Heart left ventricle (tissue), 16 donors: Measurements from ENCODE around the gene AIP. TPM values are rescaled to one million over a fixed set of nuclear protein-coding genes. Genes with fewer than 3 reads are reported as not detected.

Experiments used
- ATAC-seq, 4 donors: fragments of 200-7000 bp; cut with Tn5 transposase; one replicate each; pipeline ENCODE4 v1.9.1; 2020 to 2022; ENCODE audit warnings: moderate library complexity in 4 of 4, mild to moderate bottlenecking in 3 of 4, moderate number of reproducible peaks in 1 of 4
- DNase-seq, 5 donors: peaks; one replicate each; pipeline ENCODE4 v3.0.0-alpha.2; 2020
- H3K27ac ChIP-seq, 12 donors: fragments of 200-600 bp; sonication (generic) in 4 of 12; one replicate each; pipeline versions ENCODE4 v1.5.0 to v1.8.0; 2016 to 2022; ENCODE audit warnings: mild to moderate bottlenecking in 2 of 12
- H3K27me3 ChIP-seq, 9 donors: fragments of 200-600 bp; sonication (generic) in 2 of 9; one replicate each; pipeline versions ENCODE4 v1.5.1 to v1.8.0; 2016 to 2022; ENCODE audit warnings: mild to moderate bottlenecking in 3 of 9
- H3K36me3 ChIP-seq, 9 donors: fragments of 200-600 bp; sonication (generic) in 2 of 9; one replicate each; pipeline versions ENCODE4 v1.5.0 to v1.8.0; 2018 to 2022; ENCODE audit warnings: mild to moderate bottlenecking in 2 of 9
- H3K4me1 ChIP-seq, 12 donors: fragments of 200-600 bp; sonication (generic) in 4 of 12; one replicate each; pipeline versions ENCODE4 v1.5.0 to v1.8.0; 2016 to 2022; ENCODE audit warnings: mild to moderate bottlenecking in 3 of 12
- H3K4me3 ChIP-seq, 12 donors: fragments of 200-600 bp; sonication (generic) in 4 of 12; one replicate each; pipeline versions ENCODE4 v1.5.0 to v1.8.0; 2017 to 2022; ENCODE audit warnings: mild to moderate bottlenecking in 9 of 12, moderate library complexity in 4 of 12
- H3K9me3 ChIP-seq, 12 donors: fragments of 200-600 bp; sonication (generic) in 4 of 12; one replicate each; pipeline versions ENCODE4 v1.5.0 to v1.8.0; 2016 to 2022; ENCODE audit warnings: mild to moderate bottlenecking in 1 of 12
- POLR2A ChIP-seq, 2 donors: fragments of 450-650 bp; IDR thresholded peaks; one replicate each; pipeline ENCODE4 v1.6.1; 2017; ENCODE audit warnings: antibody characterized with exemption in 2 of 2, mild to moderate bottlenecking in 2 of 2, moderate library complexity in 2 of 2
- WGBS, 4 donors: extraction: QIAGEN DNeasy Blood & Tissue Kit in 2 of 4; methylation state at CpG; one replicate each; pipeline versions ENCODE4 v1.1.5 to v1.1.7; 2013 to 2018; 5-methylcytosine and 5-hydroxymethylcytosine counted together
- intact Hi-C, 10 donors: fragments of 100-400 bp; cut with DNase I; formaldehyde crosslinking; loops; one replicate each; pipeline versions ENCODE4 v1.11.1 to v1.14.2; 2022
- polyA plus RNA-seq, 2 donors: library from polyadenylated mRNA; stranded (reverse); fragments of 200-250 nt; gene quantifications; one replicate each; pipeline ENCODE4 v1.2.3, GENCODE V29; 2013
- total RNA-seq, 9 donors: library from RNA; depleted of rRNA in 2 of 9; stranded (reverse); fragments of >200 nt in 2 of 9; fragmentation: NEBNext Ultra II Directional in 3 of 9; extraction: Animal tissue kit (Norgen Biotek cat#: 25700) in 3 of 9; gene quantifications; one replicate each; pipeline versions ENCODE4 v1.1.0 to v1.2.4, GENCODE V29; 2016 to 2023
- TF ChIP-seq, protein P1 (sequence below), 12 donors: fragments of 200-600 bp; sonication (generic) in 4 of 12; IDR thresholded peaks; one replicate each; pipeline versions ENCODE4 v1.5.0 to v1.8.0; 2018 to 2022; ENCODE audit warnings: antibody characterized with exemption in 12 of 12, mild to moderate bottlenecking in 5 of 12
- donor health status: ischemic (EF 13 %, LVEDD 7.1; RV severe dilation, severe dysfunction).
- donor health status: healthy with polysubstance abuse.
- donor health status: DM: no; HTN: yes; CAD: no.
- donor health status: DM: no; HTN: no; CAD: no.
- donor health status: ischemic (EF 25% LVEDD 6.9; RV normal size, moderate dysfunction).
- donor health status: ischemic (EF 25% LVEDD 5.7; RV mildly dilated, moderate dysfunction).
- donor health status: healthy.
- donor health status: DM: yes; HTN: yes; CAD: no.
- donor health status: ischemic (EF 35%, LVEDD 5.7; RV mildly dilated, moderate dysfunction).
- donor health status: nonischemic (EF 11% LVEDD 7.7; RV severe dilation, severe dysfunction).
- donor health status: DM: yes; HTN: yes; CAD: no.
- donor health status: PGD.
- donor health status: ischemic (EF 29% LVEDD 5.4; RV normal size, mild dysfunction).
- donor health status: nonischemic (EF 23%, LVEDD 6.1; RV moderate dilation, normal function).

AIP gene
- total and polyA plus RNA-seq, 11 donors = 41.7 to 96.4 (median 57.9) TPM

DNA sequence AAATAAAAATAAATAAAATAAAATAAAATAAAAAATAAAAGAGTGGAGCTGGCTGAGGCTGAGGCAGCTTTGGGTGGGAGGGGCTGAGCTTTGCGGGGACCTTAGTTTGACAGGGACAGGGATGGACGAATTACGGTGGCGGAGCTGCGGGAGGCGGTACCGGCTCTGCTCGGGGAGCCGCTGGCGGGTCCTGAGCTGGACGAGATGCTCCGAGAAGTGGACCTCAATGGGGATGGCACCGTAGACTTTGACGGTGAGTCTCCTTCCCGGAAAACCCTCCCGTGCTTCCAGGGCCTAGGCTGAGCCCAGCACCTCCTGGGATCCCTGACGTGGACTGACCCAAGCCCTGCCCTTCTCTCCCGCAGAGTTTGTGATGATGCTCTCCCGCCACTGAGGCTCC, 24.6 kb upstream of the AIP start:
- Histone ChIP-seq H3K36me3 (no peaks in the 10 kb centered on the region), H3K27ac (no peak overlapping the region), H3K4me1 (no peaks in the 10 kb centered on the region), H3K4me3 (no peak overlapping the region), H3K9me3 (no peaks in the 10 kb centered on the region), H3K27me3 (no peaks in the 10 kb centered on the region)
- no peak for DNase-seq
- TF ChIP-seq, protein P1, sequence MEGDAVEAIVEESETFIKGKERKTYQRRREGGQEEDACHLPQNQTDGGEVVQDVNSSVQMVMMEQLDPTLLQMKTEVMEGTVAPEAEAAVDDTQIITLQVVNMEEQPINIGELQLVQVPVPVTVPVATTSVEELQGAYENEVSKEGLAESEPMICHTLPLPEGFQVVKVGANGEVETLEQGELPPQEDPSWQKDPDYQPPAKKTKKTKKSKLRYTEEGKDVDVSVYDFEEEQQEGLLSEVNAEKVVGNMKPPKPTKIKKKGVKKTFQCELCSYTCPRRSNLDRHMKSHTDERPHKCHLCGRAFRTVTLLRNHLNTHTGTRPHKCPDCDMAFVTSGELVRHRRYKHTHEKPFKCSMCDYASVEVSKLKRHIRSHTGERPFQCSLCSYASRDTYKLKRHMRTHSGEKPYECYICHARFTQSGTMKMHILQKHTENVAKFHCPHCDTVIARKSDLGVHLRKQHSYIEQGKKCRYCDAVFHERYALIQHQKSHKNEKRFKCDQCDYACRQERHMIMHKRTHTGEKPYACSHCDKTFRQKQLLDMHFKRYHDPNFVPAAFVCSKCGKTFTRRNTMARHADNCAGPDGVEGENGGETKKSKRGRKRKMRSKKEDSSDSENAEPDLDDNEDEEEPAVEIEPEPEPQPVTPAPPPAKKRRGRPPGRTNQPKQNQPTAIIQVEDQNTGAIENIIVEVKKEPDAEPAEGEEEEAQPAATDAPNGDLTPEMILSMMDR (IDR thresholded peaks at IDR 0.05) = no peak
- no peak for TF ChIP-seq POLR2A (IDR thresholded peaks at IDR 0.05)
- intact Hi-C loops = no loop called here
- no peak for ATAC-seq
- WGBS, 4 donors = 90 to 93% (median 91%) methylated on average over 19 of the region's 19 CpGs

DNA sequence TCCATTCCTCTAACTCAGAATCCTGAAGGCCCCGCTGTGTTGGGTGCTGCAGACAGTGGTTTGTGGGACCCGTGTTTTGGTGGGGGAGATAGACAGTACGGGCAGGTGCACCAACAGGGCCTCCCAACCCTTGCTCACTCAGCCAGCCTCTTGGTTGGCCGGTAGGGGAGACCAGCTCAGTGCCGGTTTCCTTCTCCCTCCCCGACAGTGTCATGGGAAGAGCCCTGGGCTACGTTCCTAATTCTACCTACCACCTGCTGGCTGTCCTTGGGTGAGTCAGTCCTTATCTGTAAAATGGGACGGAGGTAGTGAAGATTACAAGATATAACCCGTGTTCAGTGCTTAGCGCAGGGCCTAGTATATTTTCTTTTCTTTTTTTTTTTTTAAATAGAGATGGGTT, 19.6 kb upstream of the AIP start:
- DNase-seq = no peak
- Histone ChIP-seq H3K4me1 (peaks cover 0 to 39% (median 15%) of the 10 kb centered on the region in 12 donors), H3K27ac (peak overlapping the region in 2 of 12 donors; percentile 86 to 93), H3K27me3 (no peaks in the 10 kb centered on the region), H3K9me3 (no peaks in the 10 kb centered on the region), H3K36me3 (no peaks in the 10 kb centered on the region), H3K4me3 (no peak overlapping the region)
- intact Hi-C loops = loop anchor here in 3 of 10 donors (10.0 kb wide), 1 partner anchor 58 kb away; the partner anchor contains the start of genes PPP1CA (in 3 of the 3) and TBC1D10C (in 3 of the 3)
- no peak for ATAC-seq
- TF ChIP-seq, protein P1 (IDR thresholded peaks at IDR 0.05) = no peak
- no peak for TF ChIP-seq POLR2A (IDR thresholded peaks at IDR 0.05)
- WGBS, 4 donors = 91 to 94% (median 93%) methylated on average over 10 of the region's 10 CpGs

DNA sequence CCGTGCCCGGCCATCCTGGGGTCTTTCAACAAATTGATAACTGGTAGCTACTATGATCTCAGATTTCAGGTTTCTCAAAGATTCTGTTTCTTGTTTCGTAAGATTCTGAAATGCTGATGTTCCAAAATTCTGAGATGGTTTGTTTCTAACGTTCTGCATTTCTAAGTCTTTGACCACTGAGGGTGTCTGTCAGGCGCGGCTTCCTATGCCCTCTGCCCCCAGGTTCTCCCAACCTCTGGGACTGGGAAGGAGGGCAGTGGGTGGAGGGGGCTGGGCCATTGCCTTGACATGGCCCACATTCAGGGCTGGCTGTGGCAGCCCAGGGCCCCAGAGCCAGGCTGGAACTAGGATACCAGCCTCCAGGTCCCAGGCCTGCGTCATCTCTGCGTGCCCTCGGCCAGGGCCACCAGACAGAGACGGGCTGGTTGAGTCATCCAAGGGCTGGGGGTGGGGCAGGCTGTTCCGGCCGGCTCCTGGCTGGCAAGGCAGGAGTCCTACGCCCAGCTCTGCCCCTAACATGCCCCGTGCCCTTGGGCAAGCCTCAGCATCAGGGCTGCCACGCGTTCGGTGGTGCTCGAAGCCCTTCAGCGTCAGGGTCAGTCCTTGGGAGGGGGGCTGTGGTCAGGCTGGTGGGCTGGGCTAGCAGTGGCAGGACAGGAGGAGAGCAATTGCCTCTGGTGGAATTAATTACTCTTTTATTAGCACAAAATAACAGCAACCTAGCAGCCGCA, 19.0 kb upstream of the AIP start:
- peaks cover 0 to 41% (median 20%) of the 10 kb centered on the region in 12 donors for H3K4me1 ChIP-seq
- intact Hi-C loops = loop anchor here in 5 of 10 donors (1.0 to 10.0 kb wide), 3 partner anchors 36 to 62 kb away; partner anchors contain the start of genes PPP1CA (in 3 of the 5), TBC1D10C (in 3 of the 5) and RPS6KB2 (in 1 of the 5)

More for the DNA sequence above, 19.0 kb upstream of the AIP start:
- H3K27me3 ChIP-seq = no peaks in the 10 kb centered on the region
- ATAC-seq (peak in 3 of 4 donors; percentile 30 to 40 (median 38)), DNase-seq (peak in 3 of 5 donors; percentile 60 to 82 (median 67))
- no peaks in the 10 kb centered on the region for H3K36me3 ChIP-seq
- TF ChIP-seq, protein P1 (IDR thresholded peaks at IDR 0.05) = no peak
- no peak for TF ChIP-seq POLR2A (IDR thresholded peaks at IDR 0.05)
- H3K27ac ChIP-seq = peak overlapping the region; percentile 61 to 93 (median 87)
- peak overlapping the region; percentile 31 to 66 (median 58) for H3K4me3 ChIP-seq
- H3K9me3 ChIP-seq = no peaks in the 10 kb centered on the region
- 69 to 93% (median 86%) methylated on average over 8 to 20 of the region's 20 CpGs for WGBS, 4 donors
